Measurements from ENCODE around the gene DAP.

GRCh38 chr5:10699281-10699874, 61.7 kb downstream of the DAP start:
- no peak for TF ChIP-seq CTCF (IDR thresholded peaks at IDR 0.05)
- no peak for TF ChIP-seq POLR2AphosphoS5 (IDR thresholded peaks at IDR 0.05)
